ENCODE measurements around the gene MAFF.

Gene MAFF

DNA sequence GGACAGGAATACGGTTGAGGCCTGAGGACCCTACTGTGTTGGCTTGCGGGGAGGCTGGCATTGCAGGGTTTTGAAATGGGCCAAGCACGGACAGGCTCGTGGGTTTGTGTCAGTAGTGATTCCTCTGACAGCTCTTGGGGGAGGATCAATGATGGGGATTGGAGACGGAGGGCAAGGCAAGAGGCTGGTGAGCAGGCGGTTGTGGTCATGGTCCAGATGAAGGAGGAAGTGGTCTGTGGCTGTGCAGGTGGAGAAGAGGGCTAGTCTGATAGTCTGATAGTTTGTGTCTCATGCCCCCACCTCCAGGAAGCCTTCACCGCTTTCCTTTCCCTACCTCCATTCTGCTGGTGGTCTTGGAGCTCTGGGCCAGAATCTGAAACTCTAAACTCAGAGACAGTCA lies 3.0 kb downstream of the MAFF start:
- Histone ChIP-seq H4K20me1 (ENCODE audit: insufficient read depth, low read length) (no peaks in the 10 kb centered on the region), H3F3A (ENCODE audit: insufficient read depth, low read length) (no peaks in the 10 kb centered on the region), H3K4me3 (ENCODE audit: low read depth, low read length, poor library complexity, severe bottlenecking) (no peak overlapping the region), H3K9me3 (ENCODE audit: low read length) (no peaks in the 10 kb centered on the region), H2AFZ (ENCODE audit: low read length) (no peak overlapping the region), H3K27ac (ENCODE audit: low read depth, low read length, poor library complexity, severe bottlenecking) (no peak overlapping the region), H3K9me2 (ENCODE audit: low read depth, low read length) (no peaks in the 10 kb centered on the region), H3K79me2 (ENCODE audit: insufficient read depth, low read length) (no peaks in the 10 kb centered on the region), H3K27me3 (ENCODE audit: insufficient read depth, low read length) (no peaks in the 10 kb centered on the region), H3K4me1 (ENCODE audit: insufficient read depth, low read length, severe bottlenecking) (peaks cover 19% of the 10 kb centered on the region), H3K36me3 (ENCODE audit: insufficient read depth, low read length) (no peaks in the 10 kb centered on the region), H3K4me2 (ENCODE audit: low read length) (no peak overlapping the region), H3K9ac (ENCODE audit: low read length) (no peak overlapping the region)
- TF ChIP-seq, protein P1, sequence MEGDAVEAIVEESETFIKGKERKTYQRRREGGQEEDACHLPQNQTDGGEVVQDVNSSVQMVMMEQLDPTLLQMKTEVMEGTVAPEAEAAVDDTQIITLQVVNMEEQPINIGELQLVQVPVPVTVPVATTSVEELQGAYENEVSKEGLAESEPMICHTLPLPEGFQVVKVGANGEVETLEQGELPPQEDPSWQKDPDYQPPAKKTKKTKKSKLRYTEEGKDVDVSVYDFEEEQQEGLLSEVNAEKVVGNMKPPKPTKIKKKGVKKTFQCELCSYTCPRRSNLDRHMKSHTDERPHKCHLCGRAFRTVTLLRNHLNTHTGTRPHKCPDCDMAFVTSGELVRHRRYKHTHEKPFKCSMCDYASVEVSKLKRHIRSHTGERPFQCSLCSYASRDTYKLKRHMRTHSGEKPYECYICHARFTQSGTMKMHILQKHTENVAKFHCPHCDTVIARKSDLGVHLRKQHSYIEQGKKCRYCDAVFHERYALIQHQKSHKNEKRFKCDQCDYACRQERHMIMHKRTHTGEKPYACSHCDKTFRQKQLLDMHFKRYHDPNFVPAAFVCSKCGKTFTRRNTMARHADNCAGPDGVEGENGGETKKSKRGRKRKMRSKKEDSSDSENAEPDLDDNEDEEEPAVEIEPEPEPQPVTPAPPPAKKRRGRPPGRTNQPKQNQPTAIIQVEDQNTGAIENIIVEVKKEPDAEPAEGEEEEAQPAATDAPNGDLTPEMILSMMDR (IDR thresholded peaks at IDR 0.05; ENCODE audit: low read length) = no peak
- no peak for TF ChIP-seq EZH2 (IDR thresholded peaks at IDR 0.05; ENCODE audit: borderline replicate concordance, low read length)

DNA sequence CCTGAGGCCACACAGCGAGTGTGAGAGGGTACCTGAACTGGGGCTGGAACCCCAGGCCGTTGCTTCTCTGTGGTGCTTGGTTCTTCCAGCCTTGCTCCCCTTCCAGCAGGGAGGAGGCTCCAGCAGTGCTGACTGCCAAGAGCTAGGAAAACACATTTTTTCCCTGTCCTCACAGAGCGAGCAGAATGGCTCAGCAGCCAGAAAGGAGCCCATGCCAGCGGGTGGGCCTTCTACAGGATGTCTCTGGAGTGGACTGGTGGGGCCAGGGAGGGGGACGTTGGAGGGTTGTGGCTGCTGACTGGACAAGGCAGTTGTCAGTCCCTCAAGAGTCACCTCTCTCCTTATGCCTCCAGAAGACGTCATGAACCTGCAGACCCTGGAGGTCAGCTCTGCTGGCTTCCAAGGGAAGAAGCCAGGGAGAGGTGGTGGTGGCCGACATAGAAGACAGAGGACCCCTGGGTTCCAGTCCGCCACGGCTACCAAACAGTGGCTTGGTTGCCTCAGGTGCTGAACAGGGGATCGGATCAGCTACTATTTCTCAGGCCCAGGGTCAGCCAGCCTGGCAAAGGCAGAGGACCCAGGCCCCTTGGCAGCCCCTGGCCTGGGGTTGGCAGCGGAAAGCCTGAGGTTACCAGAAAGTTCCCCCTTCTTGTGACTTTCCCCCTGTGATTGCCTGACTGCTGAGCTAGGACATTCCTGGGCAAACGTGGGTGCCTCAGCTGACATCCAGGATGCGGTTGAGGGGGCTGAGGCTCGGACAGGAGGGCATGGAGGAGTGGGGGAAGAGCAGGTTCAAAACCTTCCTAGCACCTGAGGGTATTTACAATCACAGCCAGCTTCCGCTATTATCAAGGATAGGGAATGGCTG lies 3.7 kb downstream of the MAFF start:
- Histone ChIP-seq H3K9me2 (ENCODE audit: low read depth, low read length) (no peaks in the 10 kb centered on the region), H3K4me2 (ENCODE audit: low read length) (no peak overlapping the region), H3K9ac (ENCODE audit: low read length) (no peak overlapping the region), H4K20me1 (ENCODE audit: insufficient read depth, low read length) (no peaks in the 10 kb centered on the region), H3K27ac (ENCODE audit: low read depth, low read length, poor library complexity, severe bottlenecking) (no peak overlapping the region), H3F3A (ENCODE audit: insufficient read depth, low read length) (no peaks in the 10 kb centered on the region), H3K4me1 (ENCODE audit: insufficient read depth, low read length, severe bottlenecking) (peaks cover 18% of the 10 kb centered on the region), H3K9me3 (ENCODE audit: low read length) (no peaks in the 10 kb centered on the region), H3K36me3 (ENCODE audit: insufficient read depth, low read length) (no peaks in the 10 kb centered on the region), H2AFZ (ENCODE audit: low read length) (no peak overlapping the region), H3K79me2 (ENCODE audit: insufficient read depth, low read length) (no peaks in the 10 kb centered on the region), H3K4me3 (ENCODE audit: low read depth, low read length, poor library complexity, severe bottlenecking) (no peak overlapping the region), H3K27me3 (ENCODE audit: insufficient read depth, low read length) (no peaks in the 10 kb centered on the region)
- TF ChIP-seq EZH2 (IDR thresholded peaks at IDR 0.05; ENCODE audit: borderline replicate concordance, low read length) = no peak
- TF ChIP-seq, protein P1 (IDR thresholded peaks at IDR 0.05; ENCODE audit: low read length) = no peak

DNA sequence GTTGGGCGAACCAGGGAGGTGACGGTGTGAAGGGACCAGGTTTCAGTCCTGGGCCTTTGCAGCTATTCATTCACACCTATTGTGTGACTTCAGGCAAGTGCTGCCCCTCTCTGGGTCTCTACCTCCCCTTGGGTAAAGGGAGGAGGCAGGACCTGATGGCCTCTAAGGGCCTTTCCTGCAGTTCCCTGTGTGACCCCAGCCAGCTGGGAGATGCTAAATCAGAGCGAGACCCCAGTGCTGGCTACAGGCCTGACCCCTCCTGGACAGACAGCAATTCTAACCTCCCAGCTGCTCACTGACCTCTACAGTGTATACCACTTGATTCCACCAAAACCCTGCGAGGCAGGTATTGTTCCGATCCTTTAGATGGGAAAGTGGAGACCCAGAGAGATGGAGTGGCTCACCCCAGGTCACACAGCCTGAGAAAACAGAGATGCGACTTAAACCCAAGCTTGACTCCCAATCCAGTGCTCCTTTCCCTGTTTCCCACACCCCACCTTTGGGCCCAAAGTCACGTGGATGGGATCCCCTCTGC lies 6.2 kb downstream of the MAFF start:
- Histone ChIP-seq H3K79me2 (ENCODE audit: insufficient read depth, low read length) (no peaks in the 10 kb centered on the region), H2AFZ (ENCODE audit: low read length) (no peak overlapping the region), H3K4me2 (ENCODE audit: low read length) (no peak overlapping the region), H3K9me2 (ENCODE audit: low read depth, low read length) (no peaks in the 10 kb centered on the region), H3K27me3 (ENCODE audit: insufficient read depth, low read length) (no peaks in the 10 kb centered on the region; the same call in 1 of the 2 replicates), H4K20me1 (ENCODE audit: insufficient read depth, low read length) (no peaks in the 10 kb centered on the region), H3K9me3 (ENCODE audit: low read length) (no peaks in the 10 kb centered on the region), H3F3A (ENCODE audit: insufficient read depth, low read length) (no peaks in the 10 kb centered on the region), H3K27ac (ENCODE audit: low read depth, low read length, poor library complexity, severe bottlenecking) (no peak overlapping the region), H3K36me3 (ENCODE audit: insufficient read depth, low read length) (no peaks in the 10 kb centered on the region), H3K4me1 (ENCODE audit: insufficient read depth, low read length, severe bottlenecking) (peaks cover 4% of the 10 kb centered on the region), H3K9ac (ENCODE audit: low read length) (no peak overlapping the region), H3K4me3 (ENCODE audit: low read depth, low read length, poor library complexity, severe bottlenecking) (no peak overlapping the region)
- TF ChIP-seq, protein P1 (IDR thresholded peaks at IDR 0.05; ENCODE audit: low read length) = no peak
- no peak for TF ChIP-seq EZH2 (IDR thresholded peaks at IDR 0.05; ENCODE audit: borderline replicate concordance, low read length)
